Neural progenitor cell (in vitro differentiated cells): ENCODE data around the gene HAS3.

ENCODE experiments used
- CTCF ChIP-seq: fragments of 200-600 bp; sonication (generic); IDR thresholded peaks from 2 replicates; pipeline ENCODE4 v1.5.1; 2017; ENCODE audit warnings: antibody characterized with exemption, mild to moderate bottlenecking
- EZH2 ChIP-seq: fragments of 200-600 bp; sonication (generic); IDR thresholded peaks from 2 replicates; pipeline ENCODE4 v1.6.1; 2017; ENCODE audit warnings: antibody characterized with exemption, mild to moderate bottlenecking, moderate library complexity
- EZH2phosphoT487 ChIP-seq: fragments of 200-600 bp; sonication (generic); IDR thresholded peaks from 2 replicates; pipeline ENCODE4 v1.6.1; 2017; ENCODE audit warnings: antibody characterized with exemption

DNA sequence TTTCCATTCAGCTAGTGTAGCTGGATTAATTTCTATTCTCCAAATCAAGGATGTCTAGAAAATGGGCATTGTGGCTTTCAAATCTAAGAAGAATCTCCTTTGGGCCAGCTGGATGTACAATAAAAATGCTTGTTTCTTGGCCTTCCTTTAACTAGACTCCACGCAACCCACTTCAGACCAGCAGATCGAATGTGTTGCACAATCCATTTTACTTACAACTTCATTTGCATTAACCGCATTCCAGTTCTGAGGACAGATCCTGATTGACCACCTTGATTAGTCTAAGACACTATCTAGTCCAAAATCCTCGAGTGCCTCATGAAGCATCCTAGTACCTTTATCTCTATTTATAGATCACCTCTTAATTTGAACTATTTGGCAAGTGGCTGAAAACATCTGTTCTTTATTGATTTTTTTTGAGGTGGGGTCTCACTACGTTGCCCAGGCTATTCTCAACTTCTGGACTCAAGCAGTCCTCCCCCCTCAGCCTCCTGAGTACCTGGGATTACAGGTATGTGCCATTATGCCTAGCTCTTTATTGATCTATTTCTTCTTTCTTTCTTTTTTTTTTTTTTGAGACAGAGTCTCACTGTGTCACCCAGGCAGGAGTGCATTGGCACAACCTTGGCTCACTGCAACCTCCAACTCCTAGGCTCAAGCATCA is 20.3 kb upstream of the HAS3 start:
- TF ChIP-seq CTCF (no peak), EZH2 (no peak), EZH2phosphoT487 (no peak)
